Stimulated activated CD4-positive, alpha-beta T cell treated with anti-CD3 and anti-CD28 coated beads, Interleukin-1b, Interleukin-23, amount 100 ng/mL, for 24 hours (primary cell): ENCODE data around the gene RHBDL1.
A peak's percentile ranks its signal among the peaks of the same experiment; 100 is the strongest.
"Not testable (repeated sequence)": the region's sequence is repeated elsewhere in the genome, so short reads cannot be mapped to it uniquely, and the experiment has no call there.

ENCODE experiments used
- DNase-seq, 4 experiments: peaks; one replicate each; pipeline ENCODE4 v3.0.0-alpha.2; 2020; ENCODE audit warnings: low read depth in 4 of 4, low spot score in 1 of 4

The RHBDL1 gene

DNA sequence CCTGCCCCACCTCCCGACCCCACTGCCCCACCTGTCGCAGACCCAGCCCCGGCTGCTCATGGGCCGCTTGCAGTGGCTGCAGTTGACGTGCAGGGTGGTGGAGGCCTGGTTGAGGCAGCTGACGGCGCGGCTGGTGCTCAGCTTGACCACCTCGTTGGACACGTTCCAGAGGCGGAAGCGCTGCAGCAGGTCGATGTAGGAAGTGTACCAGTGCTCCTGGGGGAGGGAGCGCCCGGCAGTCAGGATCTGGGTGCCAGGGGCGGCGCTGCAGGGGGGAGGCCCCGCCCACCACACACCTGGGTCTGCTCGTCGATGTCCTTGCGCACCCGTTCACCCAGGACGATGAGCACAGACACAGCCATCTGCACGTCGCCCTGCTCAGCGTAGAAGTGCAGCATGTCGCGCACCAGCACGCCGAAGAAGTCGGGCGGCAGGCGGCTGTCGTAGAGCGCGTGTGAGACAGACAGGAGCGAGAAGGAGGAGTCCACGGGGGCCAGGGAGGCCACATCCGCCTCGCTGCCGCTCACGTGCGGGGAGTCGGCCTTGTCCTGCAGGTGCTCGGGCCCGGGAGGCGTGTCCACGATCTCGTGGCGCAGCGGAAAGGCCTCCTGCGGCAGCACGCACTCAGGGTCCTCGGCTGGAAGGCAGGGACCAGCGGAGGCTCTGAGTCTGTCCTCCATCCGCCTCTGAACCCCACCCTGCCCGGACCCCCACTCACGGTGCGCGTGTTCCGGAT lies 9.7 kb downstream of the RHBDL1 start:
- no peak for DNase-seq

DNA sequence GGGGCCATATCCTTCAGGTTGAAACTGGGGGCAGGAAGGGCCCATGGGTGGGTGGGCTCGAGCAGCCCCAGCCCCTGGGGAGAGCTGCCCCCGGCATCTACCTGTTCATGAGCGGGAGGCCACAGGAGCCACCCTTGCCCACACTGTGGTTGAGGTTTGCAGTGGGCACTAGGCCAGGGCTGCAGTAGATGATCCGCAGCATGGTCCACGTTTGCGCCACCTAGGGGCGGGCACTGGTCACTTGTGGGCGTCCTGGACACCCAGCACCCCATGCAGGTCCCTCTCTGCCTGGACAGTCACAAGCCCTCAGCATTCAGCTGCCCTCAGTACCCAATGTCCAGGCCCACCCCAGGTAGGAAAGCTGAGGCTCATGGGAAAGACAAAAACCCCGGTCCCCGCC lies 10.5 kb downstream of the RHBDL1 start:
- DNase-seq = no peak

DNA sequence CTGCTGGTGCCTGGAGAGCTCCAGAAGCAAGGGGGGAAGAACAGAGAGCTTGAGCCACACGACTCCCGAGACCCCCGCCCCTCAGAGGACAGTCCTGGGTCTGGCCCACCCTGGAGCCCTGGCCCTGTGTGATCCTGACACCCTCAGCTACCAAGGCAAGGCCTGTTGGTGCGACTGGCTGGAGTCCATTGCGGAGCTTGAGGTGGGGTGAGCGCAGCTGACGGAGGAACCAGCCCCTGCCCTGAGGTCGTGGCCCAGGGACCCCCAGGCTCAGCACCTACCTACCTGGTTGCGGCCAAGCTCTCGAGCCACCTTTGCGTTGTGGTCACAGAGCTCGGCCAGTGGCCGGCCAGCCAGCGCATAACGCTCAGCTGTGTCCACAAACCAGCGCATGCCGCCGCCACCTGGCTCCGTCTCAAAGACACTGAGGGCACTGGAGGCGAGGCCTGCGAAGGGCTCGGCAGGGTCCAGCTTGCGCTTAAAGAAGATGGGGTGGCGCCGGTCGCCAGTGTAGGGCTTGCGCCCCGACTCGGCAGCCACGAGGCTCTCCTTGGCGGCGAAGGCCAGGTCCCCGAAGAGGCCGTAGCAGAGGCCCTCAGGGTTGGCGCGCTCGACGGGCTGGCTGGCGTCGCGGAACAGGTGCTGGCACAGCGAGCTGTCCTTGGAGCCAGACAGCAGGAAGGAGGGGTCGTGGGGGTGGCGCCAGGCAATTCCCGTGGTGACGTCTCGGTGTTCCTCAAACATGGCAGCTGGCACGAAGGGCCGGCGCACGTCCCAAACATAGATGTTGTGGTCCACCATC lies 11.2 kb downstream of the RHBDL1 start:
- DNase-seq = no peak

DNA sequence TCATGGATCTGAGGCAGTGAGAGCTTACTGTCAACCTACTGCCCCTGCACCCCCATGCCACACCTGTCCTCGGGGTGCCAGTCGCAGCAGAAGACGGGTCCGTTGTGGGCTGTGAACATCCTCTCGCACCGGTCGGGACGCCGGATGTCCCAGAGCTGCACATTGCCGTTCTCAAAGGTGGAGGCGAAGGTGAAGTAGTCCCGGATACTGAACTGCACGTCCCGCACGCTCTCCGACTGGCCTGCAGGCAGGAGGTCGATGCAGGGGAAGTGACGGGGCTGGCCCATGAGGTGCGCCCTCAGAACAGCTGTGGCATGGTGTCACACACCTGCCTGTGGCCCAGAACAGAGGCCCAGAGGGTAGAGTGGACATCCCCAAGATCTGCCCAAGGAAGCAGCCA lies 12.0 kb downstream of the RHBDL1 start:
- DNase-seq = no peak

DNA sequence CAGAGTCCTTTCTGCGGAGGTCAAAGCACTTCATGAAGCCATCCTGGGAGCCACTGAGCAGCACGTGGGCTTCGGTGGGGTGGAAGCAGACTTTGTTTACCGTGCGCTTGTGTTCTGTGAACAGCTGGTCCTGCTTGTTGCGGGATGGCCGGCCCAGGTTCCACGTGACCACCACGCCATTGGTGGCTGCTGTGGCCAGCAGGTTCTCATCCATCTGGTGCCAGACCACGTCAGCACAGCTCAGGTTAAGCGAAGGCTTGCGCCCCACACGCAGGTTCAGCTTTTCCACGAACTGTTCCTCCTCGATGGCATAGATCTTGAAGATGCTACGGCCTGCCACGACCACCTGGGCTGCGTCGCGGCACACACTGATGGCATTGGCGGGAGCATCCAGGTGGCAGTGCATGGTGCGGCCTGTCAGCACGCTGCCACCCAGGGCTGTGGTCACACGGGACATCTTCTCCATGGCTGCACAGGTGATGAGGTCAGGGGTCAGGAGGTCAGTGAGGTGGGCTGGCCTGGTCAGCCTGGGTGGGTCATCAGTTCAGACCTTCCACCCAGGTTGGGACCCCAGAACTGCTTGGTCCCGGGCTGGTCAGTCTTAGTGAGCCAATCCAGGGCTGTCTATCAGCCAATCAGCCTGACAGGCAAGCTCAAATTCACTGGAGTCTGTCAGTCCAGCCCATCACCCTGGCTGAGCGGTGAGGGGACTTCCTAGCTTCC lies 13.9 kb downstream of the RHBDL1 start:
- no peak for DNase-seq

DNA sequence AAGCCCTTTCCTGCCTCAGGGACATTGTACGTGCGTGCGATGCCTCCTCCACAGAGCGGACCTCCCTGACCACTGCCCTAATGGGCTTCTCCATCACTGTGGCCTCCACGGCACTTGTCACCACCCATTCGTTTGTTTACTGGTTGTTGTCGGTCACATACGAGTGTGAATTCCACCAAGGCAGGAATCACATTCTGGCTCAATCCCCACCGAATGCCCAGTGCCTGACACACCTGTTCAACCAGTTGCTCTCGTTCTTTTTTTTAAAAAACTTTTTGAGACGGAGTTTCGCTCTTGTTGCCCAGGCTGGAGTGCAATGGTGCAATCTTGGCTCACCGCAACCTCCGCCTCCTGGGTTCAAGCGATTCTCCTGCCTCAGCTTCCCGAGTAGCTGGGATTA lies 15.8 kb downstream of the RHBDL1 start:
- not testable (repeated sequence) for DNase-seq

DNA sequence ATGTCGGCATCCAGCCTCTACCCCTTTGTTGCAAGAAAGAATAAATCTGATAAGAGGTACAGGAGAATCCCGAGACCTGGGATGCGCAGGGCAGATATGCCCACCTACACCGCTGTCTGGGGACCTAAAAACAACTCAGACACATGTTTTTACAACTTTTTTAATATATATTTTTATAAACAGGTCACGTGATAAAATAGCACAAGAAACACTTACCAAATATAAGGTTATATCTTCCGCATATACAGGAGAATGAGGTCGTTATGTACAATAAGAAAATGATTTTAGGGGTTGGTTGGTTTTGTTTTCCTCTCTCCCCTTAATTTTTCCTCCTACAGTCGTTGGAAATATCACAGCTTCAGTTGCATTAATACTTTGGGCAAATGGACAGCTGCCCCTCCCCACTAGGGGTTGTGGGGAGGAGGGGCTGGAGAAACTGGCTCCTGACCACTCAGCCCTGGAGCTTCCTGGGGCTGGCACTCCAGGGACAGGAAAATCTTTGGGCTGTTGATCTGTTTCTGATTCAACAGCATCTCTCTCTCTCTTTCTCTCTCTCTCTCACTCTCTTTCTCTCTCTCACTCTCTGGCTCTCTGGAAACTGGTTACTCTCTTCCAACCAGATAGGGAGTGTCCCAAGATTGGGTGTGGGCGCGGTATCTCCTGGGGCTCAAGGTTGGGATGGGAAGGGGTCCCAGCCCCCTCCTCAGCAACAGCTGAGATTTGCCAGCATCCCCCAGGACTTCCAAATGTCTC lies 17.1 kb downstream of the RHBDL1 start:
- no peak for DNase-seq

DNA sequence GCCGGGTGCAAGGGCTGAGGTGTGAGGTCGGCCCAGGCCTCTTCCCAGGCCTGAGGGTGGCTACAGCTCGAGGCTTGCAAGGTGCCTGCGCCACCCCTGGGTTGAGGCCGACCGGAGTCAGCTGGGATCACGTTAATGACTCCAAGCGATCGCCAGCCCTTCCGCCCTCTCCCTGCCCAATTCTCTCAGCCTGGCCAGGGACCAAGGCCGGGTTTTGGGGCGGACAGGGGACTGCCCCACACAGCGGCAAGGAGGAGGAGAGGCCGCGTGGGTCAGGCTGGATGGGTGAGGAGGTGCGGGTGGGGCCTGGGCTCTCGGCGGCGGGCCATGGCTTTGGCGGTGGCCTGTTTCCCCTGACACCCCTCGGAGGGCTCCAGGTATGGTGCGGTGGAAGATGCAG lies 17.9 kb downstream of the RHBDL1 start:
- DNase-seq = no peak

DNA sequence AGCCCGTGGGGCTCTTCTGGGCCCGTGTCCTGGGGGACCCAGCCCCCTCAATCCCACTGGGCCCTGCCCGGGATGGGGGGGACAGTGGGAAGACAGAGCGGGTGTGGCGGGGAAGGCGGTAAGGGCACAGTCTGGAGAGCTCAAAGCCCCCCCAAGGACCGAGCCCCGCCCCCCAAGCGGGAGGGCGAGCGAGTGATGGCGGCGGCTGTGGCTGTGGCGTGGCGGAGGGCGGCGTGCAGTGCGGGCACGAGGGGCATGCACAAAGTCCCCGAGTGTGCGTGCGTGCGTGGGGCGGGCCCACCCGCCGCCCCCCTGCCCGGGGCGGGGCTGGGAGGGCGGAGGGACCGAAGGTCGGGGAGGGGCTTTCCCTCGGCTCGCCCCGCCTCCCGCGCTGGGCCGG lies 18.3 kb downstream of the RHBDL1 start:
- no peak for DNase-seq

DNA sequence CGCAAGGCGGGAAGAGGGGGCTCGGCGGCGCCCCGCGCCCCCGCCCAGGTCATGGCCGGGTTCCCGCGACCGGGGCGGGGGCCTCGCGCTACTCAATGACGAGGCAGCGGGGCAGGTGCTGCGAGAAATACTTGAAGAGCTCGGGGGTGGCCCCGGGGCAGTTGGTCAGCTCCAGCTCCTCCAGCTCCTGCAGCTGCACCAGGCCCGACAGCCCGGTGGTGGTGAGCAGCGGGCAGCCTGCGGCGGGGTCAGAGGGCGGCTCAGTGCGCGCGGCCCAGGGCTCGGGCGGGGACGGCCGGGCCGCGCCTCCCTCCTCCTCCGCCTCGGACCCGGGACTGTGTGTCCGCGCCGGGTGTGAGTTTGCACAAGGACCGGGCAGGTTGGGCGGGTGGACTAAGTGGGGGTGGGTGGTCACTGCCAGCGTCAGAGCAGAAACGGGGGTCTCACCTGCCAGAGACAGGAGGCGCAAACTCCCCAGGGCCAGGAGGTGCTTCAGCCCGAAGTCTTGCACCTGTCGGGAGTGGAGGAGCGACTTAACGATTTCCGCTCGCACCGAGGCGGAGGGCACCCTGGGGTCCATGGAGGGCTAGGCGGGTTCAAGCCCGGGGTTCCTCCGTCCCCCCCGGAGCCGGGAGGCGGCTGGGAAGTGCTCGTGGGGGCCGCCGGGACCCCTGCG lies 18.9 kb downstream of the RHBDL1 start:
- DNase-seq = no peak

DNA sequence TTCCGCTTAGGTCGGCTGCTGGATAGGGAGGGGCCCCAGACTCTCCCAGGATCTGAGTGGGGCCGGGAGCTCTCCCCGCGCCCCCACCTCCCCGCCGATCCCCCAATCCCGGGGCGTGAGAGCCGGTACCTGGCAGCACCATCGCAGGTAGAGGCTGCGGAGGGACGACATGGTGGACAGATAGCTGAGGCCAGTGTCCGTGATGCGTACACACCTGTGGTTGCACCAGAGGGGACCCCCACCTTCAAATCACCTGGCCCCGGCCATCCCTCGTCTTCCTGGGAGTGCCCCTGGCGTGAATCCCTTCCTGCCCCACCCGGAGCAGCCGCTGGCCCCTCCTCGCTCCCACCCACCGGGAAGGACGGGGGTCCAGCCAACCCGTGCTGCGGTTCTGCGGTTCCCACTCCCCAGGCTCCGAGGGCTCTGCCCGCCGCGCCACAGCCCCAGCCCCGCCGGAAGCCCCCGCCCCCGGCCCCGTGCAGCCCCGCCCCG lies 19.4 kb downstream of the RHBDL1 start:
- no peak for DNase-seq

DNA sequence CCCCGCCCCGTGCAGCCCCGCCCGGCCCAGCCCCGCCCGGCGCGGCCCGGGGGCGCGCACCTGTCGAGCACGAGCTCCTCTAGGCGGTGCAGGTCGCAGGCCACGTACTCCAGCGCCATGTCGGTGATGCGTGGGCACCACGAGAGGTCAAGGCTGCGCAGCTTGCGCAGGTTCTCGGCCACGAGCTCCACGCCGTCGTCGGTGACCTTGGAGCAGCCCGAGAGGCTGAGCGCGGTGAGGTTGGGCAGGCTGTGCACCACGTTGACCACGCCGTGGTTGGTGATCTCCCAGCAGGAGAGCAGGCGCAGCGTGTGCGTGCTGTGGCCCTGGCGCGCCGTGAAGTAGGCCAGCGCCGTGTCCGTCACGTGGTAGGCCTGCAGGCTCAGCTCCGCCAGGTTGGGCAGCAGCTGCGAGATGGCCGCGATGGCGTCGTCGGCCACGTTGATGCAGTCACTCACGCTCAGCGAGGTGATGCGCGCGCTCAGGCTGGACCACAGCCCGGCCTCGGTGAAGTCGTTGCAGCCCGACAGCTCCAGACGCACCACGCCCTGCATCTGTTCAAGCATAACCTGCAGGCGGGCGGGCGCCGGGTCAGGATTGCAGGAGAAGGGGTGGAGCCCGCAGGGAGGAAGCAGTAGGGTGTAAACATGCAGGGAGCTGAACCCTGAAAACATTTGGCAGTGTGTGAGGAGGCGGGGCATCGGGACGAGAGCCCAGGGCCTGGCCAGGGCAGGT lies 20.1 kb downstream of the RHBDL1 start:
- DNase-seq = peak in 2 of 4 experiments; percentile 55 to 63

DNA sequence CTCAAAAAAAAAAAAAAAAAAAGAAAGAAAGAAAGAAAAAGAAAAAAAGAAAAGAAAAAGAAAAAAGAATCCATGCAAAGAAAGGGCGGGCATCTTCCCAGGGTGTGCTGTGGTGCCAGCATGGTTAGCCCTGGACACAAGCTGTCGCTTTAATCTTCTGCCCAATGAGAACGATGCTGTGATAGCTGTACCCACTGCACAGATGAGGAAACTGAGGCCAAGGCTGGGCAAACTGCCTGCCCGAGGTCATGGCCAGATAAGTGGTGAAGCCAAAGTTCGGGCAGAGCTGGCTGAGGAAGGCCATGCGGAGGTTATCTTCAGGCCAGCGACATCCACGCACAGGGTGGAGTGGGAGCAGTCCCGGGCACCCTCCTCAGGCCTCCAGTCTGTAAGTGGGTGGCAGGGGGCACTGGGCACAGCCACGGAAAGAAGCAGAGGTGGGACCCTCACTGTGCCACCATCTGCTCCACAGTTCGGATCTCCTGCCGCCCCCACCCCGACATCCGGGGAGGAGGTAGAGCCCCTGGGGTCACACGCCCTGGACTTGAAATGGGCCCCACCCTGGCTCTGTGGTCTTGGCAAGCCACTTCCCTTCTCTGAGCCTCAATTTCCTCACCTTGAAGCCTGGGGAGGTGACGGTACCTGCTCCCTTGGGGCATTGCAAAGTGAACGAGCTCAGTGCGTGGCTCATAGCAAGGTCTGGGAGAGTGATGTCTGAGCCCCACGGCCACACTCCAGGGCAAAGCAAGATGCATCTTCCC lies 23.6 kb downstream of the RHBDL1 start:
- DNase-seq = no peak

DNA sequence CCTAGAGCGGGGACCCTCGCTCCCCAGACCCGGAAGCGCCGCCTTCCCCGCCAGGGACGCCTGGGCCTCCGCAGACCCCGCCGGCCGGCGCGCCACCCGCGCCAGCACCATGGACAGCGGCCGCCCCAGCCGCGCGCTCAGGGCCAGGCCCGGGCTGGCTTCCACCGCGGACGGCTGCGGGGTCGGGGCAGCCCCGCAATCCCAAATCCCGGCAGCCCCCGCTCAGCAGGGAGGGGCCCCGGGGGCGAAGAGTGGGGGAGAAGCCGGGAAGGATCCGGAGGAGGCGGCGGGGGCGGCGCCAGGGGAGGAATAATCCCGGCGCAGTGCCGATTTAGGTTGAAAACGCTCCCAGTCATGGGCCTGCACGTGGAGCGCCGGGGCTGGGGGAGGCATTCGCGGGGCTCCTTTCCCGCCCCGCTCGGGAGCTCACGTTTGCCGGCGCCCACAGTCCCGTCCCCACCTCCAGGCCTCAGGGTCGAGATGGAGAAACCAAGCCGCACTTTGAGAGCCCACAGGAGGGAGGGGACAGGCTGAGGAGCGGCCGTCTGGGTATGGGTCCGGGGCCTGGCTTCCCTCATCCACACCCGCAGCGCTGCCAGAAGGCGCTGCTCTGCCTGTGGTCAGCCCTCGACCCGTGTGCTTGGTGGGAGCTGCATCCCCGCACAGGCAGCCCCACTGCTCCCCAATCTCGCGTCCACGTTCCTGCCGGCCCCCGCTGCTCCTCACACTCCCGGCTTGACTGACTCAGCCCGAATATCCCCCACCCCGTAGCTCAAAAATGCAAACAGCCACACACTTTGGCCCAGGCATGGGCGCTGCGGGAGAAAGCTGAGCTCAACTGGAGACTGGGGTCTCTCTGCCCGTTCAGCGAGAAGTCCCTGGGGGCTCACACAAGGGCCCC lies 25.5 kb downstream of the RHBDL1 start:
- peak in 1 of 4 experiments; percentile 33 for DNase-seq

DNA sequence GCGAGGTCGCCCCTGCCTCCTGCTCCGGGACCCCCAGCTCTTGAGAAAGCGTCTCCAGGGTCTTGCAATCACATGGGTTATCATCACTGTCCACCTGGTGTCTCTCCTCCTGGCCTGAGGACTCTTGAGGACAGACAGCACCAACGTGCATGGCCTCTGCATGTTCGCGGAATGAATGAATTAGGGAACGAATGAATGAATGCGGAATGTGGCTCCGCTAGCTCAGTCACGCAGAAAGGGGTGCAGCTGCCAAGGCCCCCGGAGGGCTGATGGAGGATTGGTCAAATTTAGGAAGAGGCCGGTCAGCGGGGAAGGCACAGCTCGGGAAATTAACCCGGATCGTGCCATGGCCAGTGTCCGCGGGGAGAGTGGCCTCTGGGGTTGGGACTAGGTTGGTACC lies 26.9 kb downstream of the RHBDL1 start:
- DNase-seq = no peak

DNA sequence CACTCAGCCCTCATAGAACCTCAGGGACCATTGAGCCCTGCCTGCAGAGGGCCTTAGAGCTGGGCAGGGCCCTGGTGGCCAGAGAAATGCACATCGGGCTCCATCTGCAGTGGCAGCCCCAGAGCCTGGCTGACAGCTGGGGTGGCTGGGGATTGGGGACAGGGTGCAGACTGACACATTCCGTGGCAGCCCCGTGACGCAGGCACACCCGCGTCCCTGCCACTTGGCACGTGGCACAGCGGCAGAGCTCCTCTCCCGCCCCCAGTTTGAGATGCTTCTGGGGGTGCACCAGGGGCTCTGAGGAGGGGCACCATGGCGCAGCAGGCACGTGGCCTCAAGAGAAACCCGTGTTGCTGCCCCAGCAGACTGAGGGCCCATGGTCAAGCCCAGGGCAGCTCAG lies 27.9 kb downstream of the RHBDL1 start:
- no peak for DNase-seq

DNA sequence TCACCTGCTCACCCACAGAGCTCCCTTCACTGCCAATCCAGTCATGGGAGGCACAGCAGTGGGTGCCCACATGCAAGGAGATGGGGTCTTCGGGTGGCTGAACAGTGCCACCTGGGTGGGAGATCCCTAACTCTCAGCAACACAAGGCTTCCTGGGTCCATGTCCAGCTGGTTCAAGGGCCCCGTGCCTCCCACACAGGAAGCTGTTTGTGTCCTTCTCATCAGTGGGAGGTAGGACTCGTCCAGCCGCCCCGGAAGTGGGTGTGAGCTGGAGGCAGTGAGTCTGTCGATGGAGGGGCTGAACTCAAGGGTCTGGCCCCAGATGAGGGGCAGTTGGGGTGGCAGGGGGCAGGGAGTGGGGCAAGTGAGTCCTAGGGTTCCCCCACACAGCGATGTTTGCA lies 28.6 kb downstream of the RHBDL1 start:
- no peak for DNase-seq
